ENCODE measurements around the gene SMAD2.

SMAD2 gene

GRCh38 chr18:47917923-47918610 lies 12.4 kb downstream of the SMAD2 start:
- ChIA-PET CTCF (no interaction called here), POLR2A (no interaction called here)
- TF ChIP-seq L3MBTL2 (conservative IDR thresholded peaks at IDR 0.05) (no peak), HDGF (IDR thresholded peaks at IDR 0.05; ENCODE audit: borderline replicate concordance) (no peak), ELF4 (IDR thresholded peaks at IDR 0.05) (no peak), ARNT (IDR thresholded peaks at IDR 0.05) (no peak), SP1 (IDR thresholded peaks at IDR 0.05) (no peak), SUZ12 (IDR thresholded peaks at IDR 0.05) (no peak), BHLHE40 (IDR thresholded peaks at IDR 0.05; ENCODE audit: borderline replicate concordance) (no peak), FOXA1 (IDR thresholded peaks at IDR 0.05) (no peak), LEF1 (IDR thresholded peaks at IDR 0.05; ENCODE audit: borderline replicate concordance) (no peak), NFRKB (IDR thresholded peaks at IDR 0.05) (no peak), CTBP1 (IDR thresholded peaks at IDR 0.05; ENCODE audit: borderline replicate concordance) (no peak), TARDBP (IDR thresholded peaks at IDR 0.05) (no peak), PKNOX1 (IDR thresholded peaks at IDR 0.05) (no peak), FOXM1 (IDR thresholded peaks at IDR 0.05; ENCODE audit: borderline replicate concordance) (no peak), ZNF384 (IDR thresholded peaks at IDR 0.05) (no peak), FOXK2 (IDR thresholded peaks at IDR 0.05) (no peak)
- no peak for DNase-seq (ENCODE audit: extremely low spot score)

- TF ChIP-seq ZNF384 (IDR thresholded peaks at IDR 0.05) (no peak), SP1 (IDR thresholded peaks at IDR 0.05) (no peak), TARDBP (IDR thresholded peaks at IDR 0.05) (no peak), CTBP1 (IDR thresholded peaks at IDR 0.05; ENCODE audit: borderline replicate concordance) (no peak), NFRKB (IDR thresholded peaks at IDR 0.05) (no peak), FOXM1 (IDR thresholded peaks at IDR 0.05; ENCODE audit: borderline replicate concordance) (no peak), BHLHE40 (IDR thresholded peaks at IDR 0.05; ENCODE audit: borderline replicate concordance) (no peak), L3MBTL2 (conservative IDR thresholded peaks at IDR 0.05) (no peak), HDGF (IDR thresholded peaks at IDR 0.05; ENCODE audit: borderline replicate concordance) (no peak), ELF4 (IDR thresholded peaks at IDR 0.05) (no peak), ARNT (IDR thresholded peaks at IDR 0.05) (no peak), LEF1 (IDR thresholded peaks at IDR 0.05; ENCODE audit: borderline replicate concordance) (no peak), FOXK2 (IDR thresholded peaks at IDR 0.05) (no peak), FOXA1 (IDR thresholded peaks at IDR 0.05) (no peak), PKNOX1 (IDR thresholded peaks at IDR 0.05) (no peak), SUZ12 (IDR thresholded peaks at IDR 0.05) (no peak)
Measured at GRCh38 chr18:47915930-47916329, 14.5 kb downstream of the SMAD2 start.

GRCh38 chr18:47915229-47915628 lies 15.2 kb downstream of the SMAD2 start:
- no peak for DNase-seq (ENCODE audit: extremely low spot score)
- TF ChIP-seq CTBP1 (IDR thresholded peaks at IDR 0.05; ENCODE audit: borderline replicate concordance) (no peak), FOXM1 (IDR thresholded peaks at IDR 0.05; ENCODE audit: borderline replicate concordance) (no peak), L3MBTL2 (conservative IDR thresholded peaks at IDR 0.05) (no peak), SUZ12 (IDR thresholded peaks at IDR 0.05) (no peak), FOXK2 (IDR thresholded peaks at IDR 0.05) (no peak), LEF1 (IDR thresholded peaks at IDR 0.05; ENCODE audit: borderline replicate concordance) (no peak), NFRKB (IDR thresholded peaks at IDR 0.05) (no peak)
- POLR2A ChIA-PET: no interaction called here
- CTCF ChIA-PET: no interaction called here

More at GRCh38 chr18:47915930-47916329, 14.5 kb downstream of the SMAD2 start:
- POLR2A ChIA-PET: no interaction called here
- no peak for DNase-seq (ENCODE audit: extremely low spot score)
- CTCF ChIA-PET: no interaction called here

GRCh38 chr18:47912794-47913585 lies 17.5 kb downstream of the SMAD2 start:
- CTCF ChIA-PET: interaction anchor here (0.6 kb wide), 1 partner anchor 13 kb away, joined by 3 read pairs; no protein-coding TSS in a partner anchor
- POLR2A ChIA-PET: no interaction called here
- DNase-seq (ENCODE audit: extremely low spot score): no peak
- TF ChIP-seq ELF4 (IDR thresholded peaks at IDR 0.05) (no peak), PKNOX1 (IDR thresholded peaks at IDR 0.05) (no peak), HDGF (IDR thresholded peaks at IDR 0.05; ENCODE audit: borderline replicate concordance) (no peak), FOXK2 (IDR thresholded peaks at IDR 0.05) (no peak), ZNF384 (IDR thresholded peaks at IDR 0.05) (no peak), ARNT (IDR thresholded peaks at IDR 0.05) (no peak), CTBP1 (IDR thresholded peaks at IDR 0.05; ENCODE audit: borderline replicate concordance) (no peak), SP1 (IDR thresholded peaks at IDR 0.05) (no peak), L3MBTL2 (conservative IDR thresholded peaks at IDR 0.05) (no peak), BHLHE40 (IDR thresholded peaks at IDR 0.05; ENCODE audit: borderline replicate concordance) (no peak), SUZ12 (IDR thresholded peaks at IDR 0.05) (no peak), TARDBP (IDR thresholded peaks at IDR 0.05) (no peak), FOXM1 (IDR thresholded peaks at IDR 0.05; ENCODE audit: borderline replicate concordance) (no peak)

- DNase-seq (ENCODE audit: extremely low spot score): no peak
- TF ChIP-seq PKNOX1 (IDR thresholded peaks at IDR 0.05): no peak
- TF ChIP-seq HDGF (IDR thresholded peaks at IDR 0.05; ENCODE audit: borderline replicate concordance): no peak
- TF ChIP-seq BHLHE40 (IDR thresholded peaks at IDR 0.05; ENCODE audit: borderline replicate concordance): no peak
- TF ChIP-seq LEF1 (IDR thresholded peaks at IDR 0.05; ENCODE audit: borderline replicate concordance): no peak
- TF ChIP-seq TARDBP (IDR thresholded peaks at IDR 0.05): no peak
- TF ChIP-seq CTBP1 (IDR thresholded peaks at IDR 0.05; ENCODE audit: borderline replicate concordance): no peak
- no peak for TF ChIP-seq FOXM1 (IDR thresholded peaks at IDR 0.05; ENCODE audit: borderline replicate concordance)
- TF ChIP-seq ZNF384 (IDR thresholded peaks at IDR 0.05): no peak
- no peak for TF ChIP-seq FOXK2 (IDR thresholded peaks at IDR 0.05)
- no peak for TF ChIP-seq FOXA1 (IDR thresholded peaks at IDR 0.05)
- no peak for TF ChIP-seq SP1 (IDR thresholded peaks at IDR 0.05)
- no peak for TF ChIP-seq ELF4 (IDR thresholded peaks at IDR 0.05)
- ChIA-PET CTCF (no interaction called here), POLR2A (no interaction called here)
Measured at GRCh38 chr18:47912343-47912742, 18.1 kb downstream of the SMAD2 start.

Data from HEK293T (cell line).